ENCODE results near the gene OPALIN.

DNA sequence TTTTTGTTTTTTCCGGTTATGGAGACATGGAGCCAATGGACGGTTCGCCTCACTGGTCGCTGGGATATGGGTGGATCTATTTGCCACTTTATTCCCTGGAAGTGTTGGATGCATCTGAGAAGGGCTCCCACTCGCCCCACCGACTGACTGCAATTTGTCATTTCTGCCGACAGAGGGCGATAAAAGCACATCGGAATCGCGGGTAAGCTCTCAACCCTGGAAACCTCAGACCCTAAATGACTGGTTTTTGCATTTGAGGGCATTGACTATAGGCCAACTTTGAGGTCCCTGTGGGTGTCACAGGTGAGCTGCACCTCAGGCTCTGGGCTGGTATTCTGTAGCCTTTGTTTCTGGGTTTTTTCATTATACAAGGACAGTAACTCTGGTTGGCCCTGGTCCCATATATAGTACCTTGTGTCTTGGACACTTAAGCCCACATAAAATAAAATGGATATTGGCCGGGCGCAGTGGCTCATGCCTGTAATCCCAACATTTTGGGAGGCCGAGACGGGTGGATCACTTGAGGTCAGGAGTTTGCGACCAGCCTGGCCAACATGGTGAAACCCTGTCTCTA is 11.9 kb upstream of the OPALIN start:
- TF ChIP-seq EZH2 (IDR thresholded peaks at IDR 0.05; ENCODE audit: borderline replicate concordance, insufficient read depth, low read depth, low read length, poor library complexity, severe bottlenecking) (no peak), CTCF (IDR thresholded peaks at IDR 0.05) (peak; percentile 85)
